Coronary artery (tissue), 2 donors: ENCODE data around the gene GGA3.
A peak's percentile ranks its signal among the peaks of the same experiment; 100 is the strongest.

Source experiments
- DNase-seq: peaks from one replicate; pipeline ENCODE4 v3.0.0-alpha.2; 2017; ENCODE audit warnings: low spot score
- H3K27ac ChIP-seq, 2 donors: fragments of 200-600 bp; sonication (generic); one replicate each; pipeline ENCODE4 v1.5.1; 2016 to 2019
- H3K4me3 ChIP-seq: fragments of 200-600 bp; sonication (generic); 2 replicates; pipeline ENCODE4 v1.5.1; 2016; ENCODE audit warnings: mild to moderate bottlenecking, moderate library complexity
- CTCF ChIP-seq: fragments of 200-600 bp; sonication (generic); IDR thresholded peaks from one replicate; pipeline ENCODE4 v1.5.1; 2019; ENCODE audit warnings: antibody characterized with exemption

The GGA3 gene

GRCh38 chr17:75242461-75243042 is 18.9 kb downstream of the GGA3 start:
- Histone ChIP-seq H3K27ac (peak overlapping the region in 1 of 2 donors; percentile 57), H3K4me3 (no peak overlapping the region)
- DNase-seq = no peak
- no peak for TF ChIP-seq CTCF

GRCh38 chr17:75241996-75242460 is 19.4 kb downstream of the GGA3 start:
- DNase-seq = no peak
- H3K27ac ChIP-seq = peak overlapping the region in 1 of 2 donors; percentile 57
- no peak for TF ChIP-seq CTCF
- H3K4me3 ChIP-seq = no peak overlapping the region

- no peak for DNase-seq
- TF ChIP-seq CTCF = no peak
- peak overlapping the region in 1 of 2 donors; percentile 57 for H3K27ac ChIP-seq
Observed at GRCh38 chr17:75241502-75241901, 19.9 kb downstream of the GGA3 start.

GRCh38 chr17:75241143-75241430 is 20.3 kb downstream of the GGA3 start:
- no peak overlapping the region for H3K4me3 ChIP-seq
- no peak for TF ChIP-seq CTCF
- no peak for DNase-seq
- H3K27ac ChIP-seq = peak overlapping the region in 1 of 2 donors; percentile 57

More at GRCh38 chr17:75241502-75241901, 19.9 kb downstream of the GGA3 start:
- no peak overlapping the region for H3K4me3 ChIP-seq

- no peak for DNase-seq
- H3K27ac ChIP-seq = peak overlapping the region in 1 of 2 donors; percentile 57
- no peak overlapping the region for H3K4me3 ChIP-seq
- no peak for TF ChIP-seq CTCF
Observed at GRCh38 chr17:75240394-75241142, 20.8 kb downstream of the GGA3 start.

- TF ChIP-seq CTCF = no peak
- peak overlapping the region in 1 of 2 donors; percentile 57 for H3K27ac ChIP-seq
- no peak overlapping the region for H3K4me3 ChIP-seq
- DNase-seq = no peak
Observed at GRCh38 chr17:75239778-75240393, 21.5 kb downstream of the GGA3 start.
